ENCODE data around the gene RASGRP2.

DNA sequence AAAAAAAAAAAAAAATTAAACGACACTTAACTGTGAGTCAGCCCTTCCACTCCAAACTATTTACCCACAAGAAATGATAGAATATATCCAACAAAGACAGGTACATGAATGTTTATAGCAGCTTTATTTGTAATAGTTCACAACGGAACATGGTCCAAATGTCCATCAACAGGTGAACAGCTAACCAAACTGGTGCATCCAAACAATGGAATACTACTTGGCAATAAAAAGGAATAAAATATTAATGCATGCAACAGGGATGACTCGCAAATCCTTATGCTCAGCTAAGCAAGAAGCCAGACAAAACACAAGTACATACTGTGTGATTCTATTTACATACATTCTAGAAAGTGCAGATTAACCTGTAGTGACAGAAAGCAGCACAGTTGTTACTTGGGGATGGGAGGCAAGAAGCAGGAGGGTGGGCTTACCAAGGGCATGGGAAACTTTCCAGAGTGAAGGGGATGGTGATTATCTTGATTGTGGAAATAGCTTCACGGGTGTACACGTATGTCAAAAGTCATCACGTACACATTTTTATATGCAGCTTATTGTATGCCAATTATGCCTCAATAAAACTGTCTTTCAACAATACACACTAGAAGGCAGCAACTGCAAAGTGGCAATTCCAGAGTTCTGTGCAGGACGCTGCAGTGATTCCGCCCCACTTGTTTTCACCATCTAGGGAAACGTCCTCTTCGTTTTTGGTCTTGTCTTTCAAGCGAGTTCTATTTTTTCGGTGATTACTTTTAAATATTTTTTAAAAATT lies 41.1 kb upstream of the RASGRP2 start:
- TF ChIP-seq EZH2 (IDR thresholded peaks at IDR 0.05; ENCODE audit: low read depth, low read length, severe bottlenecking) (no peak), POLR2A (IDR thresholded peaks at IDR 0.05; ENCODE audit: control extremely low read depth in 1 of 2, low read depth in 2 of 2, low read length in 2 of 2) (no peak), RFX5 (IDR thresholded peaks at IDR 0.05; ENCODE audit: borderline replicate concordance, low read depth, low read length) (no peak), KDM1A (IDR thresholded peaks at IDR 0.05; ENCODE audit: borderline replicate concordance, low read length) (no peak), YY1 (IDR thresholded peaks at IDR 0.05; ENCODE audit: low read depth, low read length) (no peak), SRF (IDR thresholded peaks at IDR 0.05; ENCODE audit: low read depth, low read length) (no peak), TAF1 (IDR thresholded peaks at IDR 0.05; ENCODE audit: low read depth, low read length) (no peak), POLR2AphosphoS5 (IDR thresholded peaks at IDR 0.05; ENCODE audit: low read depth, low read length) (no peak), CHD1 (IDR thresholded peaks at IDR 0.05; ENCODE audit: low read depth, low read length) (no peak)
- TF ChIP-seq, protein P1, sequence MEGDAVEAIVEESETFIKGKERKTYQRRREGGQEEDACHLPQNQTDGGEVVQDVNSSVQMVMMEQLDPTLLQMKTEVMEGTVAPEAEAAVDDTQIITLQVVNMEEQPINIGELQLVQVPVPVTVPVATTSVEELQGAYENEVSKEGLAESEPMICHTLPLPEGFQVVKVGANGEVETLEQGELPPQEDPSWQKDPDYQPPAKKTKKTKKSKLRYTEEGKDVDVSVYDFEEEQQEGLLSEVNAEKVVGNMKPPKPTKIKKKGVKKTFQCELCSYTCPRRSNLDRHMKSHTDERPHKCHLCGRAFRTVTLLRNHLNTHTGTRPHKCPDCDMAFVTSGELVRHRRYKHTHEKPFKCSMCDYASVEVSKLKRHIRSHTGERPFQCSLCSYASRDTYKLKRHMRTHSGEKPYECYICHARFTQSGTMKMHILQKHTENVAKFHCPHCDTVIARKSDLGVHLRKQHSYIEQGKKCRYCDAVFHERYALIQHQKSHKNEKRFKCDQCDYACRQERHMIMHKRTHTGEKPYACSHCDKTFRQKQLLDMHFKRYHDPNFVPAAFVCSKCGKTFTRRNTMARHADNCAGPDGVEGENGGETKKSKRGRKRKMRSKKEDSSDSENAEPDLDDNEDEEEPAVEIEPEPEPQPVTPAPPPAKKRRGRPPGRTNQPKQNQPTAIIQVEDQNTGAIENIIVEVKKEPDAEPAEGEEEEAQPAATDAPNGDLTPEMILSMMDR (IDR thresholded peaks at IDR 0.05; ENCODE audit: control extremely low read depth in 1 of 3, insufficient read depth in 1 of 3, low read depth in 1 of 3, low read length in 3 of 3) = no peak
